K562 (cell line): Measurements from ENCODE around the gene RPS19. TPM values are rescaled to one million over a fixed set of nuclear protein-coding genes. Genes with fewer than 3 reads are reported as not detected.

Experiments
- KLF6 ChIP-seq: fragments of 250-450 bp; sonication (Bioruptor Pico); IDR thresholded peaks from 2 replicates; pipeline ENCODE4 v1.4.0; 2020; ENCODE audit warnings: mild to moderate bottlenecking, moderate library complexity, borderline replicate concordance
- SNIP1 ChIP-seq: fragments of 450-650 bp; IDR thresholded peaks from 2 replicates; pipeline ENCODE4 v1.7.1; 2017; ENCODE audit warnings: low read depth, mild to moderate bottlenecking
- YY1 ChIP-seq, 3 experiments: IDR thresholded peaks; 2 replicates each; pipeline ENCODE4 v1.6.1; 2011; ENCODE audit warnings: low read length in 2 of 3, mild to moderate bottlenecking in 2 of 3, moderate library complexity in 2 of 3, borderline replicate concordance in 1 of 3, control low read depth in 1 of 3, low read depth in 1 of 3; ENCODE audit not compliant: insufficient read depth in 3 of 3, insufficient replicate concordance in 2 of 3, control insufficient read depth in 1 of 3, insufficient read length in 1 of 3; ENCODE audit errors: extremely low read depth in 1 of 3
- polyA plus RNA-seq, 8 experiments: library from polyadenylated mRNA; depleted of rRNA in 4 of 8; stranded (reverse) in 5 of 8; unstranded in 3 of 8; fragments of >200 nt; fragmentation: Nextera tagmentation in 2 of 8; fragmentation: Illumina TruSeq in 1 of 8; extraction: Ambion mirVana in 2 of 8; extraction: Trizol in 1 of 8; gene quantifications; 2 replicates each; pipeline versions ENCODE4 v1.2.1 to v1.2.3, GENCODE V29; 2011 to 2014; ENCODE audit warnings: inconsistent platforms in 1 of 8, missing spikeins in 1 of 8
- total RNA-seq, 7 experiments: library from RNA; depleted of rRNA in 6 of 7; stranded (reverse); fragments of >200 nt in 6 of 7; fragmentation: Illumina TruSeq in 2 of 7; extraction: Trizol in 2 of 7; gene quantifications; 2 replicates each; pipeline versions ENCODE4 v1.2.1 to v1.2.3, GENCODE V29; 2011 to 2021; ENCODE audit warnings: low replicate concordance in 1 of 7
- TF ChIP-seq, protein P1 (sequence below), 2 experiments: fragments of 450-650 bp in 1 of 2; sonication (generic) in 1 of 2; formaldehyde crosslinking in 1 of 2; IDR thresholded peaks; 2 replicates each; pipeline versions ENCODE4 v1.7.1 to v1.9.0; 2016 to 2022; ENCODE audit warnings: inconsistent platforms in 1 of 2, mild to moderate bottlenecking in 1 of 2, missing genetic modification reagents in 1 of 2

The RPS19 gene
- total and polyA plus RNA-seq, 9 of the 15 experiments (the other 6 are each of a cell fraction or from before 2014, with no cell fraction given) = 1,964 to 3,408 (median 2,747) TPM

DNA sequence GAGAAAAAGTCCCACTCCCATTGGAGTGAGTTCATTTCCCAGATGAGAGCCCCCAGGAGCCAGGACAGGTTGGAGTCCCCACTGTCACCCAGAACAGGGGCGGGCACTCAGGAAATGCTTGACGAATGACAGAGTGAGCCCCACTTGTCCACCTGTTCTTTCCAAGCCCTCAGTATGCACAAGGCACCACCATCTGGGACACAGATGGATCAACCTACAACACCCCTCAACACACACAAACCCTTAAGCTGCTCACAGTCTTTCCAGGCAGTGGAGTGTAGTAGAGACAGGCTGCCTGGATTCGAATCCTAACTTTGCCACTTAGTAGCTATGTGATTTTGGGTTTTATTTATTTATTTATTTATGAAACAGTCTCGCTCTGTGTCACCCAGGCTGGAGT is 30.9 kb downstream of the RPS19 start (continued):
- TF ChIP-seq, protein P1, sequence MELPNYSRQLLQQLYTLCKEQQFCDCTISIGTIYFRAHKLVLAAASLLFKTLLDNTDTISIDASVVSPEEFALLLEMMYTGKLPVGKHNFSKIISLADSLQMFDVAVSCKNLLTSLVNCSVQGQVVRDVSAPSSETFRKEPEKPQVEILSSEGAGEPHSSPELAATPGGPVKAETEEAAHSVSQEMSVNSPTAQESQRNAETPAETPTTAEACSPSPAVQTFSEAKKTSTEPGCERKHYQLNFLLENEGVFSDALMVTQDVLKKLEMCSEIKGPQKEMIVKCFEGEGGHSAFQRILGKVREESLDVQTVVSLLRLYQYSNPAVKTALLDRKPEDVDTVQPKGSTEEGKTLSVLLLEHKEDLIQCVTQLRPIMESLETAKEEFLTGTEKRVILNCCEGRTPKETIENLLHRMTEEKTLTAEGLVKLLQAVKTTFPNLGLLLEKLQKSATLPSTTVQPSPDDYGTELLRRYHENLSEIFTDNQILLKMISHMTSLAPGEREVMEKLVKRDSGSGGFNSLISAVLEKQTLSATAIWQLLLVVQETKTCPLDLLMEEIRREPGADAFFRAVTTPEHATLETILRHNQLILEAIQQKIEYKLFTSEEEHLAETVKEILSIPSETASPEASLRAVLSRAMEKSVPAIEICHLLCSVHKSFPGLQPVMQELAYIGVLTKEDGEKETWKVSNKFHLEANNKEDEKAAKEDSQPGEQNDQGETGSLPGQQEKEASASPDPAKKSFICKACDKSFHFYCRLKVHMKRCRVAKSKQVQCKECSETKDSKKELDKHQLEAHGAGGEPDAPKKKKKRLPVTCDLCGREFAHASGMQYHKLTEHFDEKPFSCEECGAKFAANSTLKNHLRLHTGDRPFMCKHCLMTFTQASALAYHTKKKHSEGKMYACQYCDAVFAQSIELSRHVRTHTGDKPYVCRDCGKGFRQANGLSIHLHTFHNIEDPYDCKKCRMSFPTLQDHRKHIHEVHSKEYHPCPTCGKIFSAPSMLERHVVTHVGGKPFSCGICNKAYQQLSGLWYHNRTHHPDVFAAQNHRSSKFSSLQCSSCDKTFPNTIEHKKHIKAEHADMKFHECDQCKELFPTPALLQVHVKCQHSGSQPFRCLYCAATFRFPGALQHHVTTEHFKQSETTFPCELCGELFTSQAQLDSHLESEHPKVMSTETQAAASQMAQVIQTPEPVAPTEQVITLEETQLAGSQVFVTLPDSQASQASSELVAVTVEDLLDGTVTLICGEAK (IDR thresholded peaks at IDR 0.05) = no peak
- TF ChIP-seq, protein P1 (CRISPR knock-in tag; IDR thresholded peaks at IDR 0.05) = no peak
- TF ChIP-seq YY1 (IDR thresholded peaks at IDR 0.05; ENCODE audit: borderline replicate concordance in 1 of 3, control insufficient read depth in 1 of 3, extremely low read depth in 1 of 3, insufficient read depth in 3 of 3, insufficient read length in 1 of 3, insufficient replicate concordance in 2 of 3, low read depth in 1 of 3, low read length in 2 of 3) = no peak
- TF ChIP-seq SNIP1 = no peak
- TF ChIP-seq KLF6 (CRISPR knock-in tag) = no peak
